CD4-positive, alpha-beta T cell treated with Interferon gamma for 1 hour (primary cell): ENCODE data around the gene MBD5.

ENCODE experiments used
- DNase-seq: peaks from one replicate; pipeline ENCODE4 v3.0.0-alpha.2; 2020

The MBD5 gene

DNA sequence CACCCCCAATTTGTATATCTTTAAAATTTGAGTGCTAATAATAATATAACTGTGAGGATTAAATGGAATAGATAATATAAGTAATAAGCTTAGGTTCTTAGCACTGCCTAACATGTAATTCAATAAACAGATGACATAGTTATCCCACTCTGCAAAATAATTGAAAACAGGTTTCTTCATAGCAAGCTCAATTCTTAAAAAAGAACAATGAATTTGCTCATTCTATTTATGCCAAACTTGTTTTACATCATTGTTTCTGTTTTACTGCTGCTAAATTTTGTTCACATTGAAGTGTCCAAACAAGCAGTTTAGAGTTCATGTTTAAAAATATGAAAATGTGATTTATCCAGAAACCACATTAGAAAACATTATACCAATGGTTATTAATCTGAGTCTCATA lies 217.0 kb downstream of the MBD5 start:
- no peak for DNase-seq

DNA sequence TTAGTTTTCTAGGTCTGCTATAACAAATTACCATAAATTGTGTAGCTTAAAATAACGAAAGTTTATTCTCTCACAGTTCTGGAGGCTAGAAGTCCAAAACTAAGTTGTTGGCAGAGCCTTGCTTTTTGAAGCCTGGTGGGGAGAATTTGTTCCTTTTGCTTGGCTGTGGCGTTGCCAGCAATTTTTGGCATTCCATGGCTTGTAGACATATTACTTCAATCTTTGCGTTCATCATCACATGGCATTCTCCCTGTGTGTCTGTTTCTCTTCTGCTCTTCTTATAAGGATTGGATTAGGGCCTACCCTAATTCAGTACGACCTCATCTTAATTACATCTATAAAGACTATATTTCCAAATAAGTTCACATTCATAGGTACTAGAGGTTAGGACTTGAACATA lies 217.7 kb downstream of the MBD5 start:
- no peak for DNase-seq

DNA sequence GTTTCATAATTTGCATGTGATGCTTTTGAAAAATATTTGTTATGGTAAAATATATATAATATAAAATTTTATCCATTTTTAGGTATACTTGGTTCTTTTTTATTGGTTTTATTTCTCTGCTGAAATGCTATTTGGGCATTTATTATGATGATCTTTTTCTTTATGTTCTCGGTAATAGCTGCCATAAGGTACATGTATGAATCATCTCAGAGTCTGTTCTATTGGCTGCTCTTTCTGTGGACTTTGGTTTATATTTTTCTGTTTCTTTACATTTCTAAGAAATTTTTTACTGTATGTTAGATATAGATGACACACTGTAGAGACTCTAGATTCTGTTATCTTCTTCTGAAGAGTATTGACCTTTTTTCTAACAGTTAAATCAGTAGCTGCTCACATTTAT lies 219.9 kb downstream of the MBD5 start:
- no peak for DNase-seq

DNA sequence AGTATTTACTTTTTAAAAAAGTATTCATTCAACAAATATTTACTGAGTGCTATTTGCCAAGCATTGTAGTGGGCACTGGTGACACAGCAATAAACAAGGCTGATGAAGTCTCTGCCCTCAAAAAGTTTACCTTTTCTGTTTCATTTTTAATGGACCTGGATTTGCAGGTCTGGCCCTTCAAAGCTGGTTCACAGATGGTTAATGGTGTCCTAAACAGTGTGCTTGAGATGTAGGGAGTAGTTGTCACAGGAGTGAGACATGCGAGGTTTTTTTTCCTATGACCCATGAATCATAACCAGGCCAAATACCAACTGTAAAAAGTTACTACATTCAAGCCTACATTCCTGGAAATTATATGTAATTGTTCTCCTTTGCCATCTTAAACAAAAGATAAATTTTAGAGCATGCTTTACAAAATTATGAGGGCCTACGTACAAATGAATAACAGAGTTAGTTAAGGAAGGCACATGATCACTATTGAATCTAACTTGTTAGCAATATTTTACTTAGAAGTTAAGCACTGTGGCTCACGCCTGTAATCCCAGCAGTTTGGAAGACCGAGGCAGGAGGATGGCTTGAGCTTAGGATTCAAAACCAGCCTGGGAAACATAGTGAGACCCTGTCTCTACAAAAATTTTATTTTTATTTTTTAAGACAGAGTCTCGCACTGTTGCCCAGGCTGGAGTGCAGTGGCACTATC lies 223.9 kb downstream of the MBD5 start:
- DNase-seq, result no peak

DNA sequence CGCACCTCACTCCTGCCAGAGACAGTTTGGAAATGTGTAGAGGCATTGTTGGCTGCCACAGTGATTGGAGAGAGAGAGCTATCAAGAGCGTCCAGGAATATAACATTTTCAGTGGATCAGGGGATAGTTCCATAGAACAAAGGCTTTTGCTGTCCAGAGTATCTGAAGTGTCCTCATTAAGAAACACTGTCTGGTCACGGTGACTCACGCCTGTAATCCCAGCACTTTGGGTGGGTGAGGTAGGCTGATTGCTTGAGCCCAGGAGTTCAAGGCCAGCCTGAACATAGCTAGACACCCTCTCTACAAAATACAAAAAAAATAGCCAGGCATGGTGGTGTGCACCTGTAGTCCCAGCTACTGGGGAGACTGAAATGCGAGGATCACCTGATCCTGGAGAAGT lies 231.1 kb downstream of the MBD5 start:
- DNase-seq, result no peak

DNA sequence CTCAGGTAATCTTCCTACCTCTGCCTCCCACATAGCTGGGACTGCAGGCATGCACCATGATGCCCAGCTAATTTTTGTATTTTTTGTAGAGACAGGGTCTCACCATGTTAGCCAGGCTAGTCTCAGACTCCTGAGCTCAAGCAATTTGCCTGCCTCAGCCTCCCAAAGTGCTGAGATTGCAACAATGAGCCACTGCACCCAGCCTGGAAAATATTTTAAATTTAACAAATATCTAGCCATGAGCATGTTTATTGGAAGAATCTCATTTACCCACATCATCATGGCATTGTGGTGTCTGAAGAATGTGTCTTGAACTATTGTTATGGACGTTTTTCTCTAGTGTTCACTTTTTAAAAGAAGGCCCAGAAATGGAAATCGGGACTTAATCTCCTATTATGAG lies 231.8 kb downstream of the MBD5 start:
- DNase-seq, result no peak

DNA sequence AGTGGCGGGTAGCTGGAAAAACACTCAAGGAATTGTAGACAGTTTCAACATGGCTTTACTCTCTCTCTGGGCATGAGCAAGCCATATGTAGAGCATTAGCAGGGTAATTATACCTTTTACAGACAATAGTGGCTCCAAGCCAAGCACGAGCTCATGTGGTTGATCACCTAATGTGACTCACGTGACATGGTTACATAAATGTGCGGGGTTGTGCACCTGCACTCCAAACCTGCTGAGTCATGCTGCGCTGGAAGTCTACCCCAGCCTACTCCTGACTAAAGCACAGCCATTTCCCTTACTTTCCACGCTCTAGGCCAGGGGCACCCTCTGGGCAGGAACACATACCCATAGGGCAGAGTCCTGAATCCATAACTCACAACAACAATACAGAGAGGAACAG lies 232.8 kb downstream of the MBD5 start:
- DNase-seq, result no peak

DNA sequence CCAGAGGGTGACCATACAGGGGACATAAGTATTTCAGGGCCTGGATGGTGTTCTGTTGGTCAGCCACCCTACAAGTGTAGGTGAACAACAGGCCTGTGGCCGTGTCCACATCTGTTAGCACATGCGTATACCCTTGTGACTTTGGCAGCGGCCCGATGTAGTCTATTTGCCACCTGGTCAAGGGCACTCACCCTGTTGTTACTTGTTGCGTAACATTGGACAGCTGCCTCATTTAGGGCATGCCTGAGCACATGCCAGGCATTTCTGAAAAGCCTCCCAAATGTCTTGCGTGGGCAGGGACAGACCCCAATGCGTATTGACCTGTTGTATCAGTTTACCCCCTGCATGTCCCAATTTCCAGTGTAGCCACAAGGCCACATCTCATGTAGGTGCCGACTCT lies 235.0 kb downstream of the MBD5 start:
- DNase-seq, result no peak

DNA sequence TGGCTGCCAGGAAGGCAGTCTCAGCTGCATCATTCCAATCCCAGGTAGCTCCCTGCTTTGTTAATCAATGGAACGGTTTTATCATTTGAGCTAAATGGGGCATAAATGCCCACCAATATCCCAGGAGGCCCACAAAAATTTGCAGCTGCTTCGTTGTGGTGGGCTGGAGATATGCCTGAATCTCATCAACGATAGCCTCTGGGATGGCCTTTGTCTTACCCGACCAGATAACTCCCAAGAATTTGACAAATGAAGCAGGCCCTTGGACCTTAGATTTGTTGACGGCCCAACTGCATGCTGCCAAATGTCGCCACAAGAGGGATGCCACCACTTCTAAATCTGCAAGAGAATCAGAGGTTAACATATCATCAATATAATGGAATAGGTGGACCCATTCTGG lies 236.4 kb downstream of the MBD5 start:
- no peak for DNase-seq

DNA sequence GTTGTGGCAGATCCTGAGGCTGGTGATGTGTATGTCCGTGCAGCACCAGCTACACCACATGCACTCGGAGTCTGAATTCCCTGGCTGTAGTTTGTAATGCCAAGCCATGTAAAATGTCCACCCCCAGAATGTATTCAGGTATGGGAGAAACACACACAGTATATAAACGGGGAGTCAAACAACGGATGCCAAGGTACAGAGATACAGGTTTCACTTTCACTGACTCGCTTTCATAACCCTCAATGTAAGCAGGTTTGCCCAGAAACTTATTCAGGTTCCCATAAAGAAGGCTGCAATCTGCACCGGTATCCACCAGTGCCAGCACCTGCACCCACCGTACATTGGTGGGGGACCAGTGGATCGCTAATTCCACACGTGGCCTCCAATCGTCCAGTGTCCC lies 237.2 kb downstream of the MBD5 start:
- DNase-seq, result no peak

DNA sequence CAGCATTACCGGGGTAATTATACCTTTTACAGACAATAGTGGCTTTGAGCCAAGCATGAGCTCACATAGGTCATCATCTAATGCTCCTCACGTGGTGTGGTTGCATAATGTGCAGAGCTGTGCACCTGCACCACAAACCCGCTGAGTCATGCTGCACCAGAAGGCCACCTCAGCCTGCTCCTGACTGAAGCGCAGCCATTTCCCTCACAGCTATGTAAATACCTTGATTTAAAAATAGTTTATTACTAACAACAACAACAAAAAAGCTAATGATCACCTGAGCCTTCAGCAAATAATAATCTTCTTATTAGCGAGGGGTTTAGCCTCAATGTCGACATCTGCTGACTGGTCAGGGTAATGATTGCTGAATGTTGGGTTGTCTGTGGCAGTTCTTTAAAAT lies 238.8 kb downstream of the MBD5 start:
- no peak for DNase-seq

DNA sequence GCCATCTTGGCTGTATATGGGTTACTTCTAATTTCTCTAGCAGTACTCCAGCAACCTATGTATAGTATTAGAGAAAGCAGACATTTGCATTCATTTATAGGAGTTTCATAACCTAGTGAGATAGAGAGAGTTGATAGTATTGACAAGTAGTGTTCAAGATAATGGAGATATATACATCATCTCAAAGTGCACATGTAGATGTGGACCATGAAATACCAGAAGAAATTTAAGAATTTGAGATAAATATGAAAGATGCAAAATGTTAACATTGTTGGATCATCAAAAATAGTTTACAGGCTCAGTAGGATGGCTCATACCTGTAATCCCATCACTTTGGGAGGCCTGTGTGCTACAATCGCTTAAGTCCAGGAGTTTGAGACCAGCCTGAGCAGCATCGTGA lies 243.0 kb downstream of the MBD5 start:
- no peak for DNase-seq

DNA sequence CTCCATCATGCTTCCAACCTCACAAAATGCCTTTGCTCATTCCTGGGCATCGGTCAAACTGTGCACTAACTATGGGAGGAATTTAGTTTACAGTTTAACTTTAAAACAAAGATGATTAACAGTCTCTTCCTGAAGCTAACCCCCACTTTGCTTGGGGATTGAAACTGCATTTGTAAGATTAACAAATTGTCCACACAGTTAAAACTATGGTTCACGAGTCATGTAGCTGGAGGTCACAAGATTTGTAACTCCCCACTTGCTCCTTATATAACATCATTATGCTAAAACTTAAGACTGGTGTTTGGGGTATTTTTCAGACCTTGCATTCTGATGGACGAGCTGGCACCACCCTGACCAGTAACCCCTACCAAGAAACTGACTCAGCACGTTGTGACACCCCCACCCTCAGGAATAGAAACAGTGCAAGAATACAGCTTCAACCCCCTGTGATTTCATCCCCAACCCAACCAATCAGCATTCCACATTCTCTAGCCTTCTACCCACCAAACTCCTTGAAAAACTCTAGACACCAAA lies 252.3 kb downstream of the MBD5 start:
- DNase-seq, result no peak

DNA sequence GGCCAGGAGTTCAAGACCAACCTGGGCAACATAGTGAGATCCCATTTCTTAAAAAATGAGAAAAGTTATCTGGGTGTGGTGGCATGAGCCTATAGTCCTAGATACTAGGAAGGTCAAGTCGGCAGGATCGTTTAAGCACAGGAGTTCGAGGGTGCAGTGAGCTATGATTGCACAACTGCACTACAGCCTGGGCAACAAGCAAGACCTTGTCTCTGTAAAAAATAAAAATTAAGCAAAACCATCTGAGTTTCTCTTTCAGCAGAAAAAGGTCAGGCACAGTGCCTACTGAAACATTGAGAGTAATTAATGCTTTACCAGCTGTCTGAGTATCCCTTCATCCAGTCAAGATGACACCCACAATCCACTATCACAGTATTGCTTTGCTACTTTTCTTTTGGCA lies 258.3 kb downstream of the MBD5 start:
- DNase-seq, result no peak

DNA sequence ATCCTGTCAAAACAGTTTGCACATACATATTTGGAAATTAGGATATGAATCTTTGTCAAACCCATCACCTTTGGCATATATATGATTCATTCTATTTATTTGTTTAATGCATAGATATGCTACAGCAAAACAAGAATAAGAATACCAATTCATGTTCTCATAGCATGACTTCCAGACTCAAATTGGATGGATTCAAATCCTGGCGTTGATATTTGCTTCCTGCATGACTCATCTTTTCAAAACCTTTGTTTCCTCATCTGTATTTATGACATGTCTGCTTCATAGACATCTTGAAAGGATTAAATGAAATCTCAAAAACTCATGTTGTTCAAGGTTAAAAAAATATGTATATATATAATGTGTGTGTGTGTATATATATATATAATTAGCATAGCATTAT lies 261.3 kb downstream of the MBD5 start:
- DNase-seq, result no peak

DNA sequence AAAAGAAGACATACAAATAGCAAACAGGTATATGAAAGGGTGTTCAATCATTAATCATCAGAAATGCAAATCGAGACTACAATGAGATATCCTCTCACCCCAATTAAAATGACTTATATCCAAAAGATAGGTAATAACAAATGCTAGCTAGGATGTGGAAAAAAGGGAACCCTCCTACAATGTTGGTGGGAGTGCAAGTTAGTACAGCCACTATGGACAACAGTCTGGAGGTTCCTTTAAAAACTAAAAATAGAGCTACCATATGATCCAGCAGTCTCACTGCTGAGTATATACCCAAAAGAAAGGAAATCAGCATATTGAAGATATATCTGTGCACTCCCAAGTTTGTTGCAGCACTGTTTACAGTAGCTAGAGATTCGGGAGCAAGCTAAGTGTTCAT lies 271.5 kb downstream of the MBD5 start:
- DNase-seq, result no peak

DNA sequence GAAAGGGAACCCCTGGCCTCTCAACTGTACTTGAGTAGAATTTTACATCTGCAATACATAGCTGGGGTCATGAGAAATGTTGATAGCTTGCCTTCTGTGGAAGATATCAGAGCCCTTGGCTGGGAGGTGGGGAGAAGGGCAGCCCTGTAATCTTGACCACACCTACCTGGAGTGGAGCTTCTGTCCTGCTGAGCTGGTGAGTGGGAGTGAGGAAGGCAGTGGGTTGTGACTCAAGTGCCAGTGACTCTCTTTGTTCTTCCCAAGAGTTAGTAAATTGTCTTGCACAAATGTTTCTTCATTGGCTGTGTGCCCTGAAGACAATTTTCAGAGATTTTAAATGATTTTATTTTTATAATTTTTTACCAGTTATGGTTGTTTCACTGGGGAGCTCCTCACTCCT lies 277.3 kb downstream of the MBD5 start:
- DNase-seq, result no peak

DNA sequence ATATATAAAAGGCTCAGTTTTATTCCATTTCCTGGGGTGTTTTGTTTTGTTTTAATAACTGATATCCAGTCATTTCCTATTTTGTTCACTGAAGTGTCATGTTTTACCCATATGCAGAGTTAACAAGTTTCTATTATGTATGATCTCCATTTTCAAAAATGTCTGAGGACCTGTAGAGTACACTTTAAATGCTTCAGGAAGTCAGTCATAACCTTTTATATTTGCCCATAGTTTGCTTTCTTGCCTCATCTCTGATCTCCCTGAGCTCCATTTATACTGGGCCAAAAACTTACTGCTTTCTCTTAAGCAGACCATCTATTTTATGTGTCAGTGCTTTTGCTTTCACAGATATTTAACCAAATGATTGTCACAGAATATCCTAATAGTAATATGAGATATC lies 278.7 kb downstream of the MBD5 start:
- no peak for DNase-seq

DNA sequence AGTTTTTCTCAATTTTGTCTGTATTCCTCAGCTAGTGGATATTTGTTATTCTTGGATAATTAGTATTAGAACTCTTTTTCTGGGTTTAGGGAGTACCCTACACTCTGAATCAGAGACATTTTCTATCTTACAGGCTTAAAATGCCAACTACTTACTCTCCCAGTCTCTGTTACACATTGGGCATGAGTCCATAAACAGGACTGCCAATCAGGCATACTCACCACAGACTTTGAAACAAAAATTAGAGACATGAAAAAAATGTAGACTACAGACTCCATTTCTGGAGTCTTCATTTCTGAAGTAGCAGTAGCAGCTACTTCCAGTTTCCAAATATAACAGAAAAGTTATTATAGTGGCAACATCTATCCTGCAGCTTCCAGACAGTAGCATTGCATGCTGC lies 279.7 kb downstream of the MBD5 start:
- no peak for DNase-seq

DNA sequence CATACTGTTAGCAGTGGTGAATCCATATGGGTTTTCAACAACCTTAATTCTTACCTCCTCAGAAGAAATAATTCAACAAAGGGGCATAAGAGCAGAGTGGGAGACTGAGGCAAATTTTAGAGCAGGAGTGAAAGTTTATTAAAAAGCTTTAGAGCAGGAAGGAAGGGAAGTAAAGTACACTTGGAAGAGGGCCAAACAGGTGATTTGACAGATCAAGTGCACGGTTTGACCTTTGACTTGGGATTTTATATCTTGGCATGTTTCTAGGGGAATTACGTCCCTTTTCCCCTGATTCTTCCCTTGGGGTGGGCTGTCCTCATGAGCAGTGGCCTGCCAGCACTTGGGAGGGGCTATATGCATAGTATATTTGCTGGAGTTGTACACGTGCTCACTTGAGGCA lies 280.5 kb downstream of the MBD5 start:
- DNase-seq, result no peak

DNA sequence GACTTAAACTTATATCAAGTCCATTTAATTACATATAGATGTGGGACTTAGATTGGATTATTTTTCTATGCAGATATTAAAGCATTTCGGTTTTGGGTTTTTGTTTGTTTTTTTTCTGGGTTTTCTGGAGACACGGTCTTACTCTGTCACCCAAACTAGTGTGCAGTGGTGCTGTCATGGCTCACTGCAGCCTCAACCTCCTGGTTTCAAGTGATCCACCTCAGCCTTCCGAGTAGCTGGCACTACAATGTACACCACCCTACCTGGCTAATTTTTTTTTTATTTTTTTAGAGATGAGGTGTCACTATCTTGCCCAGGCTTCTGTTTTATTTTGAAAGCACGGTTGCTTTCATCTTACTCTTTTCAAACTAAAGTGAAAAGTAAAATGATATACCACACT lies 281.6 kb downstream of the MBD5 start:
- DNase-seq, result no peak

DNA sequence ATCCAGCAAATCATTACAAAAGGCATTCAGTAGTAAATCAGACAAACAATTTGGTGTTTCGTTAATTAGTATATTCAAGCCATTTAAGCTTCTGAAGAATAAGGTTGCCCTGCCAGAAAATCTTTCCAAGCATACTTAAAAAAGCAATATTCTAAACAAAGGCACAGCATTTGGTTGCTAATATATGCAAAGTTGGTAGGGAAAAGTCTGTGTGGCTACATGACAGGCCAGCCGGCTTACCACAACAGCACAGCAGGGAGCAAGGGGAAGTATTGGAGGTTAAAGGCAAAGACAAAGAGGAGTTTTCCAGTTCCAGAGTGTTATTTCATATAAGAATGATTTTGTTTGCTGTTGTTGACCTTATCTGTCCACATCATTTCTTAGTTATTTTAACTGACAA lies 282.3 kb downstream of the MBD5 start:
- no peak for DNase-seq

DNA sequence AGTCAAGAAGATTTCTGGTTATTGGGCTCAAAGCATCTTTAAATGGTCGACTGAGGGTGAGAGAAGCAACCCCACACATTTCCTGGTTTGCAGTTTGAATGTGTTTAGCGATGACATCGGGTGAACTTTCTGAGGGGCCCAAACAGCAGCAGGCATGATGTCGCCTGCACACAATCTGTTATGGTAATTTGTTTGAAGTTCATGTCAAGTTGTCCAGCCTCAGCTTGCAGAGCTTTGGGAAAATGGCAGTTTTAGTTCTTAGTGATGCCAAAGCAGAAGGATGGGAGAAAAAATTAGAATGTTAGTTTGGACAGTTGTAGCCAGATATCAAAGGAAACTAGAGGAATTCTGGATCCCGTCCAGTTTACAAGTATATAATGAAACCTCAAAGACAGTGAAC lies 284.6 kb downstream of the MBD5 start:
- DNase-seq, result no peak

DNA sequence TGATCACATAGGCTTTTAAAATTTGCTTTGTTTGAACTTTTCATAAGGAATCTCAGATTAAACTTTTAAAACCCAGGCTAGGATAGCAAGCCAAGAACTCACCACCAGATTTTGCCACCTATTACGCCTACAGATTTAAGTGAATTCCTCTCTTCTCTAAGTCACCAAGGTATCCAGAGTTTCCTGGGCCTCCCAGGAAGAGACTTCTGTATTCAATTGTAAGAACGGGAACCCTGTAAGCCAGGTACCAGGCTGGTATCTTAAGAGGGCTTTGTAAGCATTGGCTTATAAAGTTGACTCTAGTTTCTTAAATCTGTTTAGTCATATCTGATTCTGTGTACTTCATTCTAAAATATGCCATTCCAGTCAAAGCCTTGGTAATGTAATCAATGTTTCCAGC lies 285.1 kb downstream of the MBD5 start:
- no peak for DNase-seq

DNA sequence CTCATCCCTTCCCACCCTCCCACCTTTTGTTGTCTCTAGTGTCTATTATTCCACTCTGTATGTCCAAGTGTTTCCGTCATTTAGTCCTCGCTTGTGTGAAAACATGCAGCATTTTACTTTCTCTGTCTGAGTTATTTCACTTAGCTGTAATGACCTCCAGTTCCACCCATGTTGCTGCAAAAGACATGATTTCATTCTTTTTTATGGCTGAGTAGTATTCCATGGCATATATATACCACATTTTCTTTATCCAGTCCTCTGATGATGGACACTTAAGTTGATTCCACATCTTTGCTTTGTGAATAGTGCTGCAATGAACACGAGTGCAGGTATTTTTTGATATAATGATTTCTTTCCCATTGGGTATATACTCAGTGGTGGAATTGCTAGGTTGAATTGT lies 296.7 kb downstream of the MBD5 start:
- DNase-seq, result no peak

DNA sequence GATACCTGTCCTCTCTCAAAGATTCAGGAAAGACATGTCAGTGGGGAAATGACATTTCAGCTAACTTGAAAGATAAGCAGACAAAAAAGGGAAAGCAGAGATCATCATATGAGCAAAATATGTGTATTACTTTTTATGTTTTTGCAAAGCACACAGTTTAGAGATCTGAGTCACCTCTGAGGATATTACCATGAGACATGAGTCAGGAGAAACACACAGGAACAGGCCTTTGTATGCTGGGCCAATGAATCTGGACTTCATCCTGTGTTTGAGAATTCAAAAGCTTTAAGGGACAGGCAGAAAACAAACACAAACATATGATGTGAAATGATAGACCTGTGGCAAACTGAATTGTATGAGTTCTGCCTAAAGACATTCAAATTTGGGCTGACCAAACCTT lies 317.6 kb downstream of the MBD5 start:
- DNase-seq, result no peak
